Measurements from ENCODE around the gene DPP6.

DNA sequence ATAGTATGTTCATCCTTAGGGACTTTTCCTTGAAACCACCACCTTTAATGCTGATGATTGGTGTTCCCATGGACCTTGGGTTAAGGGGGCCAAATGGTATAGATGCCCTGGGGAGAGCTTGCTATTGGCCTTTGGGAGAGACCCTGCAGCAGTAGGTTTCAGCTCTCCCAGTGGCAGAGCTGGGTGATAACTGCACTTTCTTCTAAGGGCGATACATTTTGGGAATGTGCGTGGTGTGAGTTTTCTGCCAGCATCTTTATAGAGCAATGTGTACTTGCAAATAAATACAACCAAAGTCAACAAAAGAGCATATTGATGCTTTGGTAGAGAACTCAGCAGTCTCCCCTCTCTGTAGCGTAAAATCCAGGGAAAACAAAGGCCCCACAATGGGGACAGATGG lies 546.7 kb downstream of the DPP6 start:
- TF ChIP-seq, protein P1, sequence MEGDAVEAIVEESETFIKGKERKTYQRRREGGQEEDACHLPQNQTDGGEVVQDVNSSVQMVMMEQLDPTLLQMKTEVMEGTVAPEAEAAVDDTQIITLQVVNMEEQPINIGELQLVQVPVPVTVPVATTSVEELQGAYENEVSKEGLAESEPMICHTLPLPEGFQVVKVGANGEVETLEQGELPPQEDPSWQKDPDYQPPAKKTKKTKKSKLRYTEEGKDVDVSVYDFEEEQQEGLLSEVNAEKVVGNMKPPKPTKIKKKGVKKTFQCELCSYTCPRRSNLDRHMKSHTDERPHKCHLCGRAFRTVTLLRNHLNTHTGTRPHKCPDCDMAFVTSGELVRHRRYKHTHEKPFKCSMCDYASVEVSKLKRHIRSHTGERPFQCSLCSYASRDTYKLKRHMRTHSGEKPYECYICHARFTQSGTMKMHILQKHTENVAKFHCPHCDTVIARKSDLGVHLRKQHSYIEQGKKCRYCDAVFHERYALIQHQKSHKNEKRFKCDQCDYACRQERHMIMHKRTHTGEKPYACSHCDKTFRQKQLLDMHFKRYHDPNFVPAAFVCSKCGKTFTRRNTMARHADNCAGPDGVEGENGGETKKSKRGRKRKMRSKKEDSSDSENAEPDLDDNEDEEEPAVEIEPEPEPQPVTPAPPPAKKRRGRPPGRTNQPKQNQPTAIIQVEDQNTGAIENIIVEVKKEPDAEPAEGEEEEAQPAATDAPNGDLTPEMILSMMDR (conservative IDR thresholded peaks at IDR 0.05 in 1 of 2, IDR thresholded peaks at IDR 0.05 in 1 of 2; ENCODE audit: extremely low read depth in 1 of 2, insufficient read depth in 1 of 2, low read depth in 1 of 2, low read length in 2 of 2), result no peak
- no peak for TF ChIP-seq EZH2 (IDR thresholded peaks at IDR 0.05; ENCODE audit: borderline replicate concordance, low read length)
